OCI-LY7 (cell line): ENCODE data around the gene KRTAP5-5.

Experiments used
- EZH2phosphoT487 ChIP-seq: fragments of 200-600 bp; sonication (generic); IDR thresholded peaks from 2 replicates; pipeline ENCODE4 v1.6.1; 2018; ENCODE audit warnings: low read depth, borderline replicate concordance, mild to moderate bottlenecking, mixed run types, antibody characterized with exemption, low read length, moderate library complexity, mixed read lengths
- TF ChIP-seq, protein P1 (sequence below): fragments of 200-600 bp; sonication (generic); conservative IDR thresholded peaks from 2 replicates; pipeline ENCODE4 v1.5.1; 2014; ENCODE audit warnings: mild to moderate bottlenecking, antibody characterized with exemption, low read length, moderate library complexity, mixed read lengths

DNA sequence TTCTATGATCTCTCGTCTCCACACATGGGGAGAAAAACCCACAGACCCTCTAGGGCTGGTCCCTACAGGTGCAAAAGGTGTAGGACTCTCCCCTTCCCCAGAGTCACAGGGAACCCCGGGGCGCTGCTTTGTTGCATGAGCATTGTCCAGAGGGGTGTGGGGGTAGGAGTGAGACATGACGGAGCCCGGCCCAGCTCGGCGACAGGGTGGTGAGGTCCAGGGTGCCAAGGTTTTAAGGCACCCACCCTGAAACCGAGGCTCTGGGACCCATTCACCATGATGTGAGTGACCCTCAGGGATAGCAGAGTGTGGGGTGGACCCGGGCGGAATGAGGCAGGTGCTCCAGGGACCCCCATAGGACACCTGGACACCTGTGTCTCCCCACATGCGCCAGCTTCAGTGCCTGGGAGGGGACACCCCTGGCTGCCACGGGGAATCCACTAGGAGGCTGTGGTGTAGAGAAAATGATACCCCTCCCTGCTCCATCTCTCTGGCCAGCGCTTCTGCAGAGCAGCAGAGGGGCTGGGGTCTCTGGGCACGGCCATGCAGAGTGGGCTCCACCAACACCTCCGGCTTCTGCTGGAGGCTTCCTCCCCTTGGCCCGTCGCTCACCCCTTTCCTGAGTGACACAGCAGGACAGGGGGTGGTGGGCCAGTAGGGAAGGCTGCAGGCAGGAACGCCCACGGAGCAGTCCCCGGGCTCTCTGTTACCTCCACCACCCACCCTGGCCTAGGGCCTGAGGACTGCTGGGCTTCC lies 15.2 kb downstream of the KRTAP5-5 start:
- TF ChIP-seq, protein P1, sequence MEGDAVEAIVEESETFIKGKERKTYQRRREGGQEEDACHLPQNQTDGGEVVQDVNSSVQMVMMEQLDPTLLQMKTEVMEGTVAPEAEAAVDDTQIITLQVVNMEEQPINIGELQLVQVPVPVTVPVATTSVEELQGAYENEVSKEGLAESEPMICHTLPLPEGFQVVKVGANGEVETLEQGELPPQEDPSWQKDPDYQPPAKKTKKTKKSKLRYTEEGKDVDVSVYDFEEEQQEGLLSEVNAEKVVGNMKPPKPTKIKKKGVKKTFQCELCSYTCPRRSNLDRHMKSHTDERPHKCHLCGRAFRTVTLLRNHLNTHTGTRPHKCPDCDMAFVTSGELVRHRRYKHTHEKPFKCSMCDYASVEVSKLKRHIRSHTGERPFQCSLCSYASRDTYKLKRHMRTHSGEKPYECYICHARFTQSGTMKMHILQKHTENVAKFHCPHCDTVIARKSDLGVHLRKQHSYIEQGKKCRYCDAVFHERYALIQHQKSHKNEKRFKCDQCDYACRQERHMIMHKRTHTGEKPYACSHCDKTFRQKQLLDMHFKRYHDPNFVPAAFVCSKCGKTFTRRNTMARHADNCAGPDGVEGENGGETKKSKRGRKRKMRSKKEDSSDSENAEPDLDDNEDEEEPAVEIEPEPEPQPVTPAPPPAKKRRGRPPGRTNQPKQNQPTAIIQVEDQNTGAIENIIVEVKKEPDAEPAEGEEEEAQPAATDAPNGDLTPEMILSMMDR = no peak
- TF ChIP-seq EZH2phosphoT487 = no peak
